Heart left ventricle (tissue), 13 donors: Measurements from ENCODE around the gene ADNP.

Source experiments
- POLR2A ChIP-seq, 2 donors: fragments of 450-650 bp; IDR thresholded peaks; one replicate each; pipeline ENCODE4 v1.6.1; 2017; ENCODE audit warnings: antibody characterized with exemption in 2 of 2, mild to moderate bottlenecking in 2 of 2, moderate library complexity in 2 of 2
- TF ChIP-seq, protein P1 (sequence below), 12 donors: fragments of 200-600 bp; sonication (generic) in 4 of 12; IDR thresholded peaks; one replicate each; pipeline versions ENCODE4 v1.5.0 to v1.8.0; 2018 to 2022; ENCODE audit warnings: antibody characterized with exemption in 12 of 12, mild to moderate bottlenecking in 5 of 12
- donor health status: ischemic (EF 13 %, LVEDD 7.1; RV severe dilation, severe dysfunction).
- donor health status: DM: no; HTN: yes; CAD: no.
- donor health status: DM: no; HTN: no; CAD: no.
- donor health status: ischemic (EF 25% LVEDD 6.9; RV normal size, moderate dysfunction).
- donor health status: ischemic (EF 25% LVEDD 5.7; RV mildly dilated, moderate dysfunction).
- donor health status: ischemic (EF 35%, LVEDD 5.7; RV mildly dilated, moderate dysfunction).
- donor health status: nonischemic (EF 11% LVEDD 7.7; RV severe dilation, severe dysfunction).
- donor health status: DM: yes; HTN: yes; CAD: no.
- donor health status: PGD.
- donor health status: ischemic (EF 29% LVEDD 5.4; RV normal size, mild dysfunction).
- donor health status: nonischemic (EF 23%, LVEDD 6.1; RV moderate dilation, normal function).

DNA sequence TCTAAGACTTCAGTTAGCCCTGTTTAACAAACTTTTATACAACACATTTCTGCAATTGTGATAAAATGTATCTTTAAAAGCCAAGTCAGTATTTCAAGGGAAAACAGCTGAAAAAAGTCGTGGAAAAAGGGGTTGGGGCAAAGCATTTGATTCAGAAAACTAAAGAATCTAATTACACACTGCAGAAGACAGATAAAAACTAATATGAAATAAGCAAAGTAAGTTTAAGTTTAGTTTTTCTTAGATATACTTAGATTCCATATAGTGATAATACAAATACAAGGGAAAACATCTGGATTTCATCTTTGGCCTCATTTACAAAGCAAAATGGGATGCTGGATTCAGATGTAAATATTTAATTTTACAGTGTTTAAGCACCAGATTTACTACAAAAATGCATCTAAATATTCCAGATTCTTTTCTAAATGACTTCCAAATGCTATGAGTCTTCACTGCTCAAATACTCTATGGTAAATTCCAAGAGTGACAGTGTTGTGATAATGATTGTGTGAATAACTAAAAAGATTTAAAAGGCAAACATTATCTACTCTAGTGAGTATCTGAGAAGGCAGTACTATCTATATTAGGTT, 1.5 kb upstream of the ADNP start:
- TF ChIP-seq, protein P1, sequence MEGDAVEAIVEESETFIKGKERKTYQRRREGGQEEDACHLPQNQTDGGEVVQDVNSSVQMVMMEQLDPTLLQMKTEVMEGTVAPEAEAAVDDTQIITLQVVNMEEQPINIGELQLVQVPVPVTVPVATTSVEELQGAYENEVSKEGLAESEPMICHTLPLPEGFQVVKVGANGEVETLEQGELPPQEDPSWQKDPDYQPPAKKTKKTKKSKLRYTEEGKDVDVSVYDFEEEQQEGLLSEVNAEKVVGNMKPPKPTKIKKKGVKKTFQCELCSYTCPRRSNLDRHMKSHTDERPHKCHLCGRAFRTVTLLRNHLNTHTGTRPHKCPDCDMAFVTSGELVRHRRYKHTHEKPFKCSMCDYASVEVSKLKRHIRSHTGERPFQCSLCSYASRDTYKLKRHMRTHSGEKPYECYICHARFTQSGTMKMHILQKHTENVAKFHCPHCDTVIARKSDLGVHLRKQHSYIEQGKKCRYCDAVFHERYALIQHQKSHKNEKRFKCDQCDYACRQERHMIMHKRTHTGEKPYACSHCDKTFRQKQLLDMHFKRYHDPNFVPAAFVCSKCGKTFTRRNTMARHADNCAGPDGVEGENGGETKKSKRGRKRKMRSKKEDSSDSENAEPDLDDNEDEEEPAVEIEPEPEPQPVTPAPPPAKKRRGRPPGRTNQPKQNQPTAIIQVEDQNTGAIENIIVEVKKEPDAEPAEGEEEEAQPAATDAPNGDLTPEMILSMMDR (IDR thresholded peaks at IDR 0.05), result no peak
- no peak for TF ChIP-seq POLR2A (IDR thresholded peaks at IDR 0.05)
